ENCODE data around the gene CTXND1.

DNA sequence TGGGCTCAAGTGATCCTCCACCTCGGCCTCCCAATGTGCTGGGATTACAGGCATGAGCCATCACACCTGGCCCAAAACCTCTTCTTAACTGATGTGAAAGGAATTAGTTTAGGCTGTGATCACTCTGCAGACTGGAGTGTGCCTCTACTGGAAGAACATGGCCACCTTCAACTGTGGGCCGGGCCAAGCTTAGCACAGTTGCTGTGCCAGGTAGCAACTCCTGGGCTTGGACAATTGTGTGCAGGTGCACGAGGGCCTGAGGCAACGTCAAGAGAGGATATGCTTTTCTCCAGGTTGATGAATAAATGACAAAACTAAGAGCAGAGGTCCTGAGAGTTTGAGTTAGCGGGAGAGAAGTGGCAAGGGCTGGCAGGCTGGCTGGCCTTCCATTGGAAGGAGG lies 92.7 kb downstream of the CTXND1 start:
- TF ChIP-seq, protein P1, sequence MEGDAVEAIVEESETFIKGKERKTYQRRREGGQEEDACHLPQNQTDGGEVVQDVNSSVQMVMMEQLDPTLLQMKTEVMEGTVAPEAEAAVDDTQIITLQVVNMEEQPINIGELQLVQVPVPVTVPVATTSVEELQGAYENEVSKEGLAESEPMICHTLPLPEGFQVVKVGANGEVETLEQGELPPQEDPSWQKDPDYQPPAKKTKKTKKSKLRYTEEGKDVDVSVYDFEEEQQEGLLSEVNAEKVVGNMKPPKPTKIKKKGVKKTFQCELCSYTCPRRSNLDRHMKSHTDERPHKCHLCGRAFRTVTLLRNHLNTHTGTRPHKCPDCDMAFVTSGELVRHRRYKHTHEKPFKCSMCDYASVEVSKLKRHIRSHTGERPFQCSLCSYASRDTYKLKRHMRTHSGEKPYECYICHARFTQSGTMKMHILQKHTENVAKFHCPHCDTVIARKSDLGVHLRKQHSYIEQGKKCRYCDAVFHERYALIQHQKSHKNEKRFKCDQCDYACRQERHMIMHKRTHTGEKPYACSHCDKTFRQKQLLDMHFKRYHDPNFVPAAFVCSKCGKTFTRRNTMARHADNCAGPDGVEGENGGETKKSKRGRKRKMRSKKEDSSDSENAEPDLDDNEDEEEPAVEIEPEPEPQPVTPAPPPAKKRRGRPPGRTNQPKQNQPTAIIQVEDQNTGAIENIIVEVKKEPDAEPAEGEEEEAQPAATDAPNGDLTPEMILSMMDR (tag by site-specific recombination; IDR thresholded peaks at IDR 0.05) = no peak
- TF ChIP-seq YY1 (tag by site-specific recombination; IDR thresholded peaks at IDR 0.05) (no peak), ZNF426 (tag by site-specific recombination; IDR thresholded peaks at IDR 0.05) (no peak), ZNF629 (tag by site-specific recombination; IDR thresholded peaks at IDR 0.05) (no peak), ZNF350 (tag by site-specific recombination; IDR thresholded peaks at IDR 0.05) (no peak), ZNF549 (tag by site-specific recombination; IDR thresholded peaks at IDR 0.05) (no peak), MYNN (tag by site-specific recombination; IDR thresholded peaks at IDR 0.05; ENCODE audit: borderline replicate concordance) (no peak), RBAK (tag by site-specific recombination; IDR thresholded peaks at IDR 0.05) (no peak), ZNF138 (tag by site-specific recombination; IDR thresholded peaks at IDR 0.05; ENCODE audit: borderline replicate concordance) (no peak), ZFP3 (tag by site-specific recombination; IDR thresholded peaks at IDR 0.05; ENCODE audit: low read depth) (no peak), ZNF600 (tag by site-specific recombination; IDR thresholded peaks at IDR 0.05) (no peak), ZNF423 (tag by site-specific recombination; IDR thresholded peaks at IDR 0.05) (no peak), ZBTB21 (tag by site-specific recombination; IDR thresholded peaks at IDR 0.05) (no peak), ZNF544 (tag by site-specific recombination; IDR thresholded peaks at IDR 0.05) (no peak)

All from HEK293 (cell line).